Medulla oblongata (tissue), 1 donor: ENCODE results near the gene VAC14.

Experiments
- DNase-seq: peaks from one replicate; pipeline ENCODE4 v3.0.0-alpha.2; 2015; ENCODE audit errors: extremely low spot score

The VAC14 gene

GRCh38 chr16:70725024-70725911 lies 75.7 kb downstream of the VAC14 start:
- DNase-seq = no peak

DNA sequence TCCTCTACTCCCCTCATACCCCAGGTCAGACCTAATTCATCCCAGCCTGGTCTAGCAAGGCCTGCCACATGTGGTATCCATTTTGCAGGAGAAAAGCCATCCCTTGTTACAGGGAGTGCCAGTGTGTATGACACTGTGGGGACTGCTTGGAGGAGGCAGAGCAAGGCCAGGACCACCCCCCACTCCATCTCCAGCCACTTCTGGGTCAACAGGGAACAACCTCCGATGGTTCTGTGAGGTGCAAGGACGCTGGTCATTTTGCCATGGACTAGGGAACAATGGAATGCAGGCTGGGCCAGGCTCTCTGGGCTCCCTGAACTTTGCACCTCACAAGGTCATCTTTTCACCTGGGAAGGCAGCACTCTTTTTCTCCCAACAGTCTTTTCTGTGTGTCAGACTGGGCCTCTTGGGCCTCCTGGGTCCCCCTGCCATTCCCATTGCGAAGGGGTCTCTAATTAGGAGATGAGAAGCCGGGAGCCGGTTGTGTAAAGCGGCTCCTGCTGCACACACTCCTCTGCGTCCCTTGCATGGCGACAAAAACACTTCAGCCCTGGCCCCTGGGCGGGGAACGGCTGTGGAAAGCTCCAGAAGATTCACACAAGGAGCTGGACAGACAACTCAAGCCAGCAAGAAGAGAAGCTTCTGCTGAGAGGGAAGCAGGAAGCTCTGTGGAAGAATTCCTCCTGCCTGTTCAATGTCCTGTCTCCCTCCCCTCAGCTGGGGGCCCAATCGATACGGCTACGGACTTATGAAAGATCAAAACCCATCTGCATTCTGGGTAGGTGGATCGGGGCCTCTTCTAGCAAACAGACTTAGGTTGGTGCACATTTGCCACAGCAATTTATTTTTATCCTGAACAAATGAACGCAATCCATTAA lies 76.6 kb downstream of the VAC14 start:
- no peak for DNase-seq

- no peak for DNase-seq
Observed at GRCh38 chr16:70723740-70724145, 77.2 kb downstream of the VAC14 start.

DNA sequence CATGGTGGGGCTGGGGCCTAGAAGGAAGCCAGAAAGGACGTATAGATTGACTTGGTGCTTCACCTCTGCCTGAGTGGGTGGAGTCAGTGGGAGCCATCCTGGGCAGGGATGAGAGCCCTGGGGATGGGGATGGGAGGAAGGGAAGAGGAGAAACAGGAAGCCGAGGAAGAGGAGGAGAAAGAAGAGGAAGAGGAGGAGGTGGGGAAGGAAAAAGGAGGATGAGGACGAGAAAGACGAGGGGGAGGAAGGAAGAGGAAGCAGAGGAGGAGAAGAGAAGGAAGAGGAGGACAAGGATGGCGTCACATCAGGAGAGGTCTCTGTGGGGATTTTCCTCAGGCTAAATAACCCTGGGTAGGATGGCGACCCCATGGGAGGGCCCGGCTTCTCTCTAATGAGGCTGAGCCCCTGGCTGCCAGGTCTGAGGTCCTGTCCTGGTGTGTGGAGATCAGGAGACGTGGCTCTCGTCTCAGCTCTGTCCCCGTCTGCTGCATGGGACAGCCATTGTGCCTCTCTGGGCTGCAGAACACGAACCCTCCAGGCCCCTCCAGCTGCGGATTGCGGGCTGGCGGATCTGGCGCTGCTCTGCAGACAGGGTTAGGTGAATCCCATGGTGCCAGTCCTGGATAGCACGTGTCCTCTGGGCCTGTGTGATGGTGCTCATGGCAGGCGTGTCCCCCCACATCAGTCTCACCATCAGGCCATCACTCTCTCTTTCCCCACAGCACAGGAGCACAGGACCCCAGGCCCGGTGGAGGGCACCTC lies 79.6 kb downstream of the VAC14 start:
- no peak for DNase-seq

DNA sequence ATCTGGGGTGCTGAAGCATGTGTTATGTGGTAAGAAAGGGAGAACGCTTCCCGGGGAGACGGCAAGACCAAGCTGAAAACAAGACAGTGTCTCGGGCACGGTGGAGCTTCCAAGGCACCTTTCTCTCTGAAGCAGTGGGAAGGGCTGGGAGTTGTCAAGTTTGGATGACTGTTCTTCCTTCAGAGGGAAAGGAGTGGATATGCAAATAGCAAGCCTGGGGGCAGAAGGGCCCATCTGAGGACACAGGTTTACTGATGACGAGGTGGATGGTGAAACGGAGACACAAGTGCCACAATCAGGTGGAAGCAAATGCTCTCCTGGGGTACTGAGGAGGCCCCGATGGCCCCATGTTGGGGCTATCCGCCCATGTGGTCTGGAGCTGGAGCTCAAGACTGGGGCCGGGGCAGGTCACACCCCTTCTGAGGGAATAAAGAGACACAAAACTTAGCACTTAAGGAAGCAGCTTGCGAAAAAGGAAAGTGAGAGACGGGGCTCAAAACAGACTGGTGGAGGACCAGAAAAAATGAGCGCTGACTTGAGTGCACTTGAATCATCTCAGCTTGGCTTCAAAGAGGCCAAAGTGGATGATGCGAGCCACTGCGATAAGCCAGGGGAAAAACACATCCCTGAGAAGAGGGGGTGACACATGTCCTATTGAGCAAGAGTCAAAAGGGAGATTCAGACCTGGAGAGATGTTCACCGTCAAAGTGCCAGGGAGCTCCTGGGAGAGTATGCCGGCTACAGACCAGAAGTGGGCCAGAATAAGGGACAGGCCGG lies 80.3 kb downstream of the VAC14 start:
- DNase-seq = no peak

DNA sequence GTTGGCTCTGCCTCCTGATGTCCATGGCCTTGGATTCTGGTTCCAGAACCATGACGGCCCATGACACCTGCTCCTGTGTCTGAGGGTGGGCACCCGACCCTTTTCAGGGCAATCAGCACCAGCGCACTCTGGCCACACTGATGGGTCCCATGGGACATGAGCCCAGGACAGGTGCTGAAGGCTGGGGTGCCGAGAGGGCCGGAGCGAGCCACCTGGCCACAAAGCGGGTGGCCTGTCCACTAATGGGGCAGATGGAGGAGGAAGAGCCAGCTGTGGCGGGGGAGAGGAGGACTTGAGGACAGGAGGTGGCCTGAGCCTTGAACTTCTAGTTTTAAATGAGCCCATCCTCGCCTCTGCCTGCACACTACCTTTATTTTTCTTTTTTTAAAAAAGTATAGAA lies 83.9 kb downstream of the VAC14 start:
- no peak for DNase-seq

DNA sequence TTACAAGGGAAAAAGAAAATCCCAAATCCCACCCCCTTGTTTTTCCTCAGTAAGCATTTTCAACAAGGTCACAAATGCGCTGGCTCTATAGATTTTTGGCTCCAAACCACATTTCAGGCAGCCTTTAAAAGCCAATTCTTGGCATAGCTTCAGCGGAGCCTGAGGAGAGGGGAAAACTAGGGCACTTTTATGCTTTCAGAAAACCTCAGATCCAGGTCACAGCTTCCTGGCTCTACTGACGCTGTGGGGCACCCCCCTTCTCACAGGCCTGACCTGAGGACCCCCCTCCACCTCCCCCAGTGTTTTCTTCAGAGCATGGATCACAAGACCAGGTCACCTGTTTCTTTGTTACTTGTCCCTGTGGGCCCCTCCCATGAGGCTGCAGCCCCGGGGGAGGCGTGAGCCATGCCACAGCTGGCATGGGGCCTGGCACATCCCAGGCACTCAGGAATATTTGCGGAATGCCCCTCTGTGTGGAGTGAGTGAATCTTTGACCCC lies 85.0 kb downstream of the VAC14 start:
- DNase-seq = no peak

GRCh38 chr16:70715055-70715858 lies 85.7 kb downstream of the VAC14 start:
- no peak for DNase-seq

DNA sequence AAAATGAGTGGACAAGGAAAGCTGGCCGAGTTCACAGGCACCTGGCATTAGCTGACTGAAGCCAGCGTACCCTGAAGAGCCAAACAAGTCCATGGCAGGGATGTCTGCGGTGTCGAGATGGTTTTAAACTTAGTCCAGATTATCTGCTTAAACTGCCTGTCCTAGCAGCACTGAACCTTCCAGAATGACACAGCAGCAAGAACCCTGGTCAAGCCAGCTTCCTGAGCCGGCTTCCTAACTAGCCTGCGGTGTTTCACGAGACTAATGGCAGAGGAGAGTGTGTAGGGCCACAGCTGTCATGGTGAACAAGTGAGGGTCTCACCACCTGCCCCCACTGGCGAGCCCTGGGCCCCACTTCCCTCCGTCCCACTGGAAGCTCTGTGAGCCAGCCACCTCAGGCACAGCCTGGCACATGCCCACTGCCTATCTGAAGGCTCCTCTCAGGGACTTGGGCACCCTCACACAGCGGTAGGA lies 86.3 kb downstream of the VAC14 start:
- DNase-seq = no peak

DNA sequence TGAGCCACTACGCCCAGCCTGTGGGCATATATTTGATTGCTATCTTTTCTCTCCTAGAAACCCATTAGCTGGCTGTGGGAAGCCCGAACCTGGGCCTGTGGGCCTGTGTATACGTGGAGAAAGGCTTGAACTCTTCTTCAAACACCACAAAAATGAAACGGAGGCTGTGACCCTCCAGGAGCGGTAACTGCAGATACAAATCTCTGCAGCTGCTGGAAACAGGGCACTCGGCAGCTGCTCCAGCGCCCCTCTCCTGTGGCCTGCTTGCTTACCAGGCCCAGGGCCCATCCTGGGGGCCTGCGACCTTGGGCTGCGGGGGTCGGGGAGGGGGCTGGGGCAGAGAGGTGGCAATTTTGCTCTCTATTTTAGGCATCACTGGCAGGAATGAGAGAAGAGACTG lies 87.1 kb downstream of the VAC14 start:
- no peak for DNase-seq

DNA sequence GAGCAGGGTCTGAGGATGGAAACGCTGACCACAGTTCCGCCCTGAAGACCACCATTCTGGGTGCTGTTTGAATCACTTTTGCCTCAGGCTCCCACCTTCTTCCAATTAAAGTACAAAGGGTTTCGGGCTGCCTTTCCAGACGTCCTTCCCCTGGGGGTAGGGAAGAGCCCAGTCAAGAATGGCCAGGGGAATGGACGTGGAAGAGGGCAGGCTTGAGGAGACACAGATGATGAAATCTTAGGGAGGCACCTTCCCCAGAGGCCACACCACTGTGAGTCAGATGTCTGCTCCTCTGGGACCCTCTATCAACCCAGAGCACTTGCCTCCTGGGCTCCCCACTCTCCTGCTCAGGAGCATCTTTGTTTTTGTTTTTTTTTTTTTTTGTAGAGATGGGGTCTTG lies 87.6 kb downstream of the VAC14 start:
- DNase-seq = no peak

DNA sequence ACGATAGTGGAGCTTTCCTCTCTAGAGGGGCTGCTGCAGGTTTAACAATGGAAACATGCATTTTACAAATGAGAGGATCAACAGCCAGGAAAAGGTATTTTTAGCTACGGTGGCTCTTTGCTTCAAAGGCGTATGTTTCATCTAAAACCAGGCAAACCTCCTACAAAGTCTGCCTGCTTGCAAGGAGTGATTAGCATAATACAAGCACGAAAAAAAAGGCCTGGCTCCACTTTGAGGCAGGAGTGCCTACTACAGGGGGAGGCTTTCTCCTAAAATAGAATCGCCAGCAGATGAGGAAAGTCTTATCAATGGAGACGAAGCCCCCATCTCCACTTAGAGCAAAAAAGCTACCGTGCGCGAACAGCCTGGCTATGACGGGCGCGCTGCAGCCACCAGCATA lies 88.0 kb downstream of the VAC14 start:
- DNase-seq = no peak

- DNase-seq = no peak
Observed at GRCh38 chr16:70712359-70712758, 88.6 kb downstream of the VAC14 start.

DNA sequence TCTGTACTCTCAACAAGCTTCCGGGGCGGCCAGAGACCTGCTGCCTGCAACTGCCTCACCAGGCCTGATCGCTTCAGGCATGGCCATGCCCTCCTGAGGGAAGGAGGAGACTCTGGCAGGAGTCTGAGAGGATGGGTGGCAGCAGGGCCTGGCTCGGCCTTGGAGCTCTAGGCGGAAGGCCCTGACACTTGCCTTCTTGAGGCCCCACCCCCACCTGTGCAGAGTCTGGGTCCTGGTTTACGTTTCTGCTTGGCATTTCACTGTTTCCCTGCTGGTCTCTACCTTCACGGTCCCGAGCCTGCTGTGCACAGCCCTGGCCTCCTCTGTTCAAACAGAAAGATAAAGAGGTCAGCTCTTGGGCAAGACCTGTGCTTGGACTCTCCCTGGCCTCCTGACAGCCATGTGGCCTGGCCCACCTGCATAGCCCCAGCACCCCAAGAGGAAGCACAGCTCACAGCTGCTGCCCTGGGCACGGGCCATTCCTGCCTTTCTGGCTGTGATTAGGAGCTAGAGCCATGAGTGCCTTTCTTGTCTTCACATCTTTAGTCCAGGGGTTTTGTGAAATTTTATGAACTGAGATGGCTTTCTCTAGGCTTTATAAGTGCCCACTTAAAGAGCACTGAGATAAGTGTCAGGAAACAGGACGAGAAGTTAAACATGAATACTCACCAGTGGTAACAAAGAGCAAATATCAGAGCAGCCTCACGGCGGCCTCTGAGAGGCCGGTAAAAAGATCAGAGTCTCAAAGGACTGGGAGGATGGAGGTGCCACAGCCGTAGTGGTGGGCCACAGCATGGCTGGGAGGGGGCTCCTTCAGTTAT lies 89.5 kb downstream of the VAC14 start:
- DNase-seq = no peak

- DNase-seq = no peak
Observed at GRCh38 chr16:70710422-70711210, 90.3 kb downstream of the VAC14 start.

DNA sequence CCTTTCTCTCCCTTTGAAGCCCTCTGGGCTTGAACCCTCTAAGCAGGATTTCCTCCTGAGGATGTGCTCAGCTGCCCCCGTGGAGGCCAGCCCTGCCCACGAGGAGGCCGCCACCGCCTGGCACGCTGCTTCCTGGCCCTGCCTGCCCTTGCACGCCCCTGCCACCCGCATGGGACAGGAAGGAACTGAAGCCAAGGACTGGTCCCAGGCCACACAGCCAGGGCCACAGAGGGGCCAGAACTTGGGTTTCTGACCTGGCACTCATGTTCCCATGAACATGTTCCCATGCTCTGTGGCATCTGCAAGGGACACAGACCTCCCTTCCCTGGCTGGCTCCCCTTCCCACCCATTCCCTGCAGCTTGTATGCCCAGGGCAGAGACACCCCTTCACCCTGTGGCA lies 91.0 kb downstream of the VAC14 start:
- DNase-seq = no peak

- no peak for DNase-seq
Observed at GRCh38 chr16:70709457-70709856, 91.5 kb downstream of the VAC14 start.
